ENCODE measurements around the gene SGCA. TPM values are rescaled to one million over a fixed set of nuclear protein-coding genes. Genes with fewer than 3 reads are reported as not detected.
A peak's percentile ranks its signal among the peaks of the same experiment; 100 is the strongest.

SGCA gene
- total and polyA plus RNA-seq, 2 of the 8 experiments (the other 6 are each of a cell fraction or from before 2014, with no cell fraction given) = 0.12 TPM; not detected in 1

DNA sequence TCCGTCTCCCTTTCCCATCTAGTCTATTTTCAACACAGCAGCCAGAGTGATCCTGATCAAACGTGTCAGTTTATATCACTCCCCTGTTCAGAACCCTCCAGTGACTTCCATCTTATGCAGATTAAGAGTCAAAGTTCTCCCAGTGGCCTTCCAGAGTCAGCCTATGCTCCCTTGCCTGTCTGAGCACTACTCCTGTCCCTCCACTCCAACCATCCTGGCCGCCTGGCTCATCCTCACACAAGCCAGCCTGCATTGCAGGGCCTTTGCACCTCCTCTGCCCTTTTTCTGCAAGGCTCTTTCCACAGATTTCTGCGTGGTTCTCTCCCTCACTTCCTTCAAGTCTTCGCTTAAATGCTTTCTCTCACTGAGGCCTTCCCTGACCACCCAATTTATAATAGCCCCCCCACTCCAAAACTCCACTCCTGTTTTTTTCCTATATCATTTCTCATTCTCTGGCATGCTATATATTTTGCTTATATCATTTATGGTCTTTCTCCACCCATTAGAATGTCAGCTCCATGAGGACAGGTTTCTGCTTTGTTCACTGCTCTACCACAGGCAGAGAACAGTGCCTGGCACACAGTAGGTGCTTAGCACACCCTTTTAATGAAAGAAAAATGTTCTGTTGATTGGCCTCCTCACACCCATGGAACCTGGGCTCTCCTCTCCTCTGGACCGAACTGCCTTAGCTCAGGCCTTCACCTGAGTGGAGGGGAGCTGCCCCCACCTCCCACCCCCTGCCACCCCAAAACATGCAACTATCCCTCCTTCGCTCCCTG lies 45.1 kb upstream of the SGCA start:
- Histone ChIP-seq H3K23ac (ENCODE audit: insufficient read length) (no peak overlapping the region), H3K4me3 (ENCODE audit: extremely low read depth in 1 of 4, insufficient read depth in 2 of 4, low read depth in 3 of 4, low read length in 4 of 4) (no peak overlapping the region), H4K5ac (ENCODE audit: insufficient read length, low read depth, low read length) (no peak overlapping the region), H2BK120ac (replicated peaks; ENCODE audit: low read depth, low read length) (no peak overlapping the region), H2AFZ (ENCODE audit: low read length) (no peak overlapping the region), H3K27ac (ENCODE audit: low read depth, low read length) (no peak overlapping the region), H2AK5ac (ENCODE audit: low read depth, low read length) (no peak overlapping the region), H3K36me3 (ENCODE audit: control insufficient read depth in 2 of 4, insufficient read depth in 4 of 4, low read length in 3 of 4) (no peaks in the 10 kb centered on the region), H3K79me1 (ENCODE audit: low read depth, low read length) (no peaks in the 10 kb centered on the region), H3K79me2 (ENCODE audit: control insufficient read depth in 1 of 2, insufficient read depth in 2 of 2, low read length in 2 of 2) (no peaks in the 10 kb centered on the region), H2BK12ac (ENCODE audit: low read depth, low read length) (no peak overlapping the region), H3K27me3 (replicated peaks in 1 of 4; ENCODE audit: control insufficient read depth in 3 of 4, extremely low read depth in 1 of 4, insufficient read depth in 3 of 4, low read length in 3 of 4) (peaks cover 0 to 18% (median 12%) of the 10 kb centered on the region in 4 experiments; a peak in 5 of 7 replicates), H4K20me1 (replicated peaks in 1 of 2; ENCODE audit: control insufficient read depth in 1 of 2, insufficient read depth in 2 of 2, low read length in 2 of 2) (no peaks in the 10 kb centered on the region), H3K23me2 (ENCODE audit: low read depth, low read length) (peaks cover 2% of the 10 kb centered on the region; the same call in 1 of the 2 replicates), H3K14ac (ENCODE audit: insufficient read length) (no peak overlapping the region), H2BK5ac (ENCODE audit: low read depth, low read length) (no peak overlapping the region), H2BK15ac (ENCODE audit: low read length) (0 out of 2 replicates have a peak overlapping the region, but pooled peaks have one; percentile 88), H2BK20ac (ENCODE audit: low read length) (no peak overlapping the region), H4K91ac (replicated peaks; ENCODE audit: insufficient read length, low read length) (no peak overlapping the region), H3K4ac (replicated peaks; ENCODE audit: insufficient read length, low read depth, low read length) (no peak overlapping the region), H3K9ac (replicated peaks in 1 of 4; ENCODE audit: extremely low read depth in 1 of 4, low read depth in 3 of 4, low read length in 3 of 4) (no peak overlapping the region), H3K56ac (replicated peaks; ENCODE audit: insufficient read length, low read depth, low read length) (no peak overlapping the region), H3K9me3 (ENCODE audit: insufficient read depth in 2 of 2, low read depth in 1 of 2, low read length in 1 of 2) (no peaks in the 10 kb centered on the region), H4K8ac (ENCODE audit: extremely low read depth, insufficient read depth, low read length) (no peak overlapping the region), H3K18ac (ENCODE audit: extremely low read depth, low read length) (no peak overlapping the region), H3K4me2 (ENCODE audit: insufficient read depth in 1 of 2, low read depth in 2 of 2, low read length in 2 of 2) (no peak overlapping the region), H3K4me1 (replicated peaks in 1 of 4; ENCODE audit: control insufficient read depth in 3 of 4, insufficient read depth in 4 of 4, low read length in 3 of 4) (peaks cover 7 to 21% (median 15%) of the 10 kb centered on the region in 4 experiments)
- no peak for FAIRE-seq
- 91% methylated on average over 6 of the region's 7 CpGs; no CpG with 5 or more reads in 1 of the 2 experiments for WGBS, 2 experiments (ENCODE audit: extremely low coverage in 1 of 2, insufficient coverage in 1 of 2, insufficient read length in 1 of 2, insufficient replicate concordance in 2 of 2, low coverage in 1 of 2, low lambda C conversion rate in 2 of 2, missing lambda C conversion rate in 1 of 2)
- POLR2A ChIA-PET (ENCODE audit: partially characterized antibody) = no interaction called here
- CTCF ChIA-PET (ENCODE audit: partially characterized antibody) = interaction anchor here (1.1 to 23.0 kb wide), 7 partner anchors 19 to 232 kb away, joined by 3 to 412 read pairs (median 4); partner anchors contain the start of genes PDK2, PPP1R9B and SGCA
- no peak for DNase-seq (ENCODE audit: low read depth in 1 of 2, low spot score in 2 of 2)
- TF ChIP-seq EZH2 (IDR thresholded peaks at IDR 0.05; ENCODE audit: low read depth, low read length, severe bottlenecking) (no peak), SIRT6 (IDR thresholded peaks at IDR 0.05; ENCODE audit: low read length) (no peak), ZNF274 (IDR thresholded peaks at IDR 0.05; ENCODE audit: borderline replicate concordance, extremely low read depth, low read length) (no peak), POU5F1 (IDR thresholded peaks at IDR 0.05; ENCODE audit: low read depth, low read length) (no peak)
